Iris pigment epithelial cell (primary cell): Measurements from ENCODE around the gene OXLD1.
"Not testable (repeated sequence)": the region's sequence is repeated elsewhere in the genome, so short reads cannot be mapped to it uniquely, and the experiment has no call there.

Source experiments
- DNase-seq: peaks from one replicate; pipeline ENCODE4 v3.0.0-alpha.2; 2011; ENCODE audit warnings: low read depth

Gene OXLD1

GRCh38 chr17:81650951-81651350 lies 15.5 kb downstream of the OXLD1 start:
- DNase-seq = no peak

DNA sequence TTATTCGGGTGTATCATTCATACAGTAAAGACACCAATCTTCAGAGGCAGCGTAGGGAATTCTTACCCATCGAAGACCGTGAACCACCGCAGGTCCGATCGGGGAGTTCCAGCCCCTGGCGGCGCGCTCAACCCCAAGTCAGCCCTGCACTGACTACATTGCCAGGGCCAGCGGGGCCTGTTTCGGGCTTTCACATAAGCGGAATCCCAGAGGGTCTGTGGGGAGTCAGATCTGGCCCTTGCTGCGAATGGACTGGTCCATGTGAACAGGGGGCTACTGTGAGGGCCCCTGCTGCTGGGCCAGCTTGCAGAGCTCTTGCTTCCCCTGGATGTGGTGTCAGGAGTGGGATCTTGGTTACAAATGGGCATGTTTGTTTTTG lies 17.7 kb downstream of the OXLD1 start:
- DNase-seq = no peak

GRCh38 chr17:81648013-81648706 lies 18.2 kb downstream of the OXLD1 start:
- no peak for DNase-seq

DNA sequence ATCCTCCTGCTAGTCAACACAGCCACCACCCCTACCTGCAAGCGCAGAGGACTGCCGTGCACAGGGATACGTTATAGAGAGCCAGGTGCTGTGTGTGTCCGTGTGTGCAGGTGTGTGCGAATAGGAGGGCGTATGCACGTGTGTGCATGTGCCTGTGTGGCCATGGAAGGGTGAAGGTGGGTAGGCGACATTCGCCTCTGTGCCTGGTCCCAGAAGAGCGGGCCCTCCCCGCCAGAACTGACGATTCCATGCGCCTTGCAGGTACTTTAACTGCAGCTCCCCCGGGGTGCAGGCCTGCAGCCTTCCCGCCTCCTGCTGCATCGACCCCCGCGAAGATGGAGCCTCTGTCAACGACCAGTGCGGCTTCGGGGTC lies 18.8 kb downstream of the OXLD1 start:
- no peak for DNase-seq

GRCh38 chr17:81646869-81647600 lies 19.4 kb downstream of the OXLD1 start:
- no peak for DNase-seq

DNA sequence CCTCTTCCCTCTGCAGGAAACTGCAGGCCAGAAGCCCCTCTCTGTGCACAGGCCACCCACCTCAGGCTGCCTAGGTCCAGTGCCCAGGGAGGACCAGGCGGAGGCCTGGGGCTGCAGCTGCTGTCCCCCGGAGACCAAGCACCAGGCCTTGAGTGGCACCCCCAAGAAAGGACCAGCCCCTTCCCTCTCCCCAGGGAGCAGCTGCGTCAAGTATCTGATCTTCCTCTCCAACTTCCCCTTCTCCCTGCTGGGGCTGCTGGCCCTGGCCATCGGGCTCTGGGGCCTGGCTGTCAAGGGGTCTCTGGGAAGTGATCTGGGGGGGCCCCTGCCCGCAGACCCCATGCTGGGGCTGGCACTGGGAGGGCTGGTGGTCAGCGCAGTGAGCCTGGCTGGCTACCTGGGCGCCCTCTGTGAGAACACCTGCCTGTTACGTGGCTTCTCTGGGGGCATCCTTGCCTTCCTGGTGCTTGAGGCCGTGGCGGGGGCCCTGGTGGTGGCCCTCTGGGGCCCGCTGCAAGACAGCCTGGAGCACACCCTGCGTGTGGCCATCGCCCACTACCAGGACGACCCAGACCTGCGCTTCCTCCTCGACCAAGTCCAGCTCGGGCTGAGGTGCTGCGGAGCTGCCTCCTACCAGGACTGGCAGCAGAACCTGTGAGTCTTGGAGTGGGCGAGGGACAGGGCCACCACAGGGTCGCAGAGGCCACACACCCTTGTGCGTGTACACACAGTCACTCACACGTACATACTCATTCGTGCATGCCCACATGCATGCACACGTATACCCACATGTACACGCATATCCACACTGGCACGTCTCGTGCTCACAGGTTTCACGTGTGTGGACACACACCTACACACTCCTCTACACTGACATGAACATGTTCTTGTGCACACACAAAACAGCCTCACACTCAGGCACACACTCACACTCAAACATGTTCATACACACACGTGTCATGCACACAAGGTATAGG lies 21.1 kb downstream of the OXLD1 start:
- DNase-seq = no peak

DNA sequence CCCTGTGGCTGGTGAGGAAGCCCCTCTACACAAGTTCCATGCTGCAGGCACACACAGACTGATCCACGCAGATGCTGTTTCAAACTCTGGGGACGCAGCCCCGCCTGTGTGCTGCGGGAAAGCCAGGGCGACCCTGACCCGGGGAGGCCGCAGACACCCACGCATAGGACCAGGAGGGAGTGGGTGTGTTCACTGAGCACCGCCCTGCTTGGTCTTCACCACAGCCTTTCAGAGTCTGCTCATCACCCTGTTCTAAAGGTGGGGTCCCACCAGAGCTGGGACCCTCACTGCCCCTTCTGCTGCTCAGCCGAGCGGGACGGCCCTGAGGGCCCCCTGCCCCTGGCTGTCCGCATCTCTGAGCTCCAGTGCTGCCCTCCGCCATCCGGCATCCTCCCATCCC lies 21.9 kb downstream of the OXLD1 start:
- DNase-seq = no peak

DNA sequence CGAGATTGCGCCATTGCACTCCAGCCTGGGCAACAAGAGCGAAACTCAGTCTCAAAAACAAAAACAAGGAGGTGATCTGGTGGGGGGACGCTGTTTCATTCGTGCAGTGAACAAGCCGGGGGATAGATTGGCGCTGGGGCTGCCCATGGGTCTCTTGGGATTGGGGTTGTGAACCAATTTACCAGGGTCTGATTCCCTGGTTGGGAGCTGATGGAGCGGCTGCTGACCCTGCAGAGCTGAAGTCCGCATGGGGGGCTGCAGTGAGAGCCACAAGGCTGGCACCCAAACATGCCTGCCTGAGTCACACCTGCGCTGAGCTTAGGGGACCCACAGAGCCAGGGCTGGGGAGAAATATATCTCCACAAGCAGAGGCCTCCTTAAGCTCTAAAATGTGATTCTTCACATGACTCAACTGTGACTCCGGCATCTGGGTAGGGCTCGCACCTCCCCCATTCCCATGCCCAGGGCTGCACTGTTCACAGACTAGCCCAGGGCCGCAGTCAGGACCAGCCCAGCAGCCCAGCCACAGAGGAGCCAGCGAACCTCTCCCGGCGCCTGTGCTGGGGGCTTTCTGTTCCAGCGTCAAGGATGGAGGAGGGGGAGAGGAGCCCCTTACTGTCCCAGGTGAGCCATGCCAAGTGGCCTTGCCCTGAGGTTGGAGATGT lies 24.4 kb downstream of the OXLD1 start:
- DNase-seq = peak; percentile 73

DNA sequence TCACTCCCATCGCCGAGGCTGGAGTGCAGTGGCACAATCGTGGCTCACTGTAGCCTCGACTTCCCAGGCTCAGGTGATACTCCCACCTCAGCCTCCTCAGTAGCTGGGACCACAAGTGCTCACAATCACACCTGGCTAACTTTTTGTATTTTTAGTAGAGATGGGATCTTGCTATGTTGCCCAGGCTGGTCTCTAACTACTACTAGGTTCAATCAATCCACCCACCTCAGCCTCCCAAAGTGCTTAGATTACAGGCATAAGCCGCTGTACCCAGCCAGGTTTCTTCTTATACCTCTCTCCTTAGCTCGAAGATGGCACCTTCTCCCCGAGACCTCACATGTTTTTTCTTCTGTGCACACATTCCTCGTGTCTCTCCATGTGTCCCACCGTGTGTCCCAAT lies 26.4 kb downstream of the OXLD1 start:
- no peak for DNase-seq

- DNase-seq = no peak
Measured at GRCh38 chr17:81638683-81639082, 27.7 kb downstream of the OXLD1 start.

DNA sequence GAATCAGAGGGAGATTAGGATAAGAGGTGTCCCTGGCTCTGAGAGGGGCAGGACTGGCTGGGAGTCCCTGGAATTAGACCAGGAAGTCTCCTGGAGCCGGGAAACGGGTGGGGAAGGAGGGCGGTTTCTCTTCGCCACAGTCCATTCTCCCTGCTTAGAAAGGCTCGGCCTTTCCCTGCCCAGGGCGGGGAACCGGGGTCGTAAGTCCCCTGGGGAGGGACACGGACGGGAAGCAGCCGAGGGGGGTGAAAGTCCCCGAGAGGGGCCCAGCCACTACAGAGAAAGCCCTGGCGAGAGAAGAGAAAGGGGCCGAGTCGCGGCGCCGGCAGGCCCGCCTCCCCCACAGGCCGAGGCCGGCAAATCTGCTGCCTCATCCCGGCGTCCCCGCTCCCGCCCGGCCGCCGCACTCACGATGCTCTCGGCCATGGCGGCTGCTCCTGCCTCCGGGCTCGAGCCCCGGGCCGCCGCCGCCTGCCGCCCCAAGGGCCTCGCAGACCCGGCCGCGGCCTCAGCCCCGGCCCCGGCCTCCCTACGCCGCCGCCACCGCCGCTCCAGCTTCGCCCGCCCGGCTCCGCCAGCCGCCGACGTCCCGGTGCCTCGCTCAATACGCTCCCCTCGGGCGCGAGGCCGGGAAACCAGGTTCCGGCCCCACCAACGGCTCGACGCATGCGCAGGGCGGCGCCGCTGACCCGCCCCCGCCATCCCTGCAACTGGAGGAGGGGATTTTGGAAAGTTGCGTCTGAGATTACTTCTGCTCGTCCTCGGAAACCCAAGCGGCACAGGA lies 29.7 kb downstream of the OXLD1 start, which contains the start of the genes NPLOC4 and TSPAN10:
NPLOC4 (minus strand) TSS at position 608 of the 784 bp plus-strand sequence; CDS start at position 426, 182 bp downstream.
TSPAN10 (plus strand) TSS at position 692 of the 784 bp plus-strand sequence. CDS start 5,217 bp downstream, outside the sequence.
- peak; percentile 78 for DNase-seq

- peak; percentile 70 for DNase-seq
Measured at GRCh38 chr17:81635973-81636504, 30.4 kb downstream of the OXLD1 start.

DNA sequence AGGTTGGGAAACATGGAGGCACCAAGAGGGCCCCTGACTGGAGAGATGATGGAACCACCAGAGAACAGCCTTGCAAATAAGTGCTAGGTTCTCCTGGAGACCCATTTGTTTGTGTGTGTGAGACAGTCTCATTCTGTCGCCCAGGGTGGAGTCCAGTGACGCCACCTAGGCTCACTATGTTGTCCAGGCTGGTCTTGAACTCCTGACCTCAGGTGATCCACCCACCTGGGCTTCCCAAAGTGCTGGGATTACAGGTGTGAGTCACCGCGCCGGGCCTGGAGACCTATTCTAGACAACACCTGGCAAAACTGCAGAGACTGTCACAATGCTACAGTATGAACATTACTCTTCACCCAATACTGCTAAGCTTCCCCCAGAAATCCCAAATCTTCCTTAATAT lies 31.0 kb downstream of the OXLD1 start:
- DNase-seq = no peak

- DNase-seq = no peak
Measured at GRCh38 chr17:81631482-81631881, 34.9 kb downstream of the OXLD1 start.

- no peak for DNase-seq
Measured at GRCh38 chr17:81630274-81630673, 36.1 kb downstream of the OXLD1 start.

DNA sequence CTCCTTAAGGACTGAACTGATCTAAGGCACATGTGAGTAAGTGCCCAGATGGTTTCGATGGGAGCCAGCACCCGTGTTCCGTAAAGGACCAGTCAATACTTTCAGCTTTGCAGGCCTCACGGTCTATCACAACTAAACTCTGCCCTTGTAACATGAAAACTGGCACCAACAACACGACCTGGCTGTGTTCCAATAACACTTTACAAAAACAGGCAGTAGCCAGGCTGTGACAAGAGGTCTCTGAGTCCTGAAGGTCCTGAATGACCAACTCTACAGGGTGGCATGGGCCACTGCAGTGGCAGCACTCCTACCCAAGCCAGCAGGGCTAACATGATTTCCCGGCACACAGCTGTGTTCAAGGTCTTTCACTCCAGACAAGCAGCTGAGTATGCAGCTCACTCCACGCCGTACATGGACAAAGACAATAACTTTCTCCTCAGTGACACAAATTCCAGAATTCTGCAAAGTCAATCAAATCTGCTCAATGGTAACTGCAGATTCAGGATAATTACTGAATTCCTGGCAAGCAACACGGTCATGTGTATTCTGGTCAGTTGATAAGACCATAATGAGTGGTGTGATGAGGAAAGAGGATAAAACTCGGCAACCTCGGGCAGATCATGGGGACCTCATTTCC lies 44.8 kb downstream of the OXLD1 start:
- DNase-seq = no peak

GRCh38 chr17:81618307-81618706 lies 48.1 kb downstream of the OXLD1 start:
- not testable (repeated sequence) for DNase-seq

GRCh38 chr17:81616877-81617276 lies 49.5 kb downstream of the OXLD1 start:
- DNase-seq = no peak

DNA sequence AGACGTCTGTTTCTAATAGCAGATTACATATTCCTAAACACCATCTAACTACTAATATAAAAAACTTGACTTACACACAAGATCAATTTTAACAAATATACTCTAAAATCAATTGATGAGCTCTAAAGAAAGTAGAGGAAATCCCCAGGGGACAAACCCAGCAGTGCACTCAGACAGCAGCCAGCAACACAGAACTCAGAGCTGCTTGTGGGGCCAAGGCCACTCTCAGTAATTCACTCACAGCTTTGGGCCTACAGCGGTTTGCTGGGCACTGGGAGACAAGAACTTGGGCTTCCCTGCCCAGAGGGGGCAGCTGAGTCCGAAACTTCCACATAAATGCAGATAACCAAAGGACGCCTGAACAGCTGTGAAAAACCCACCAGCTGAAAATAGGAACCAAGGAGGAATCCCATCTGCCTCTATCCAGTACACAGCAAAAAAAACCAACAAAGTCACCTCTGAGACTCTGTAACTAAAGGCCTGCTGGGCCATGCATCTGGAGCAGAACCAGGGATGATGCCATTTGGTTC lies 50.9 kb downstream of the OXLD1 start:
- DNase-seq = no peak
